MG63 (cell line): ENCODE measurements around the gene SLCO3A1. TPM values are rescaled to one million over a fixed set of nuclear protein-coding genes. Genes with fewer than 3 reads are reported as not detected.

ENCODE experiments used
- DNase-seq: peaks from one replicate; pipeline ENCODE4 v3.0.0-alpha.2; 2020
- H3K27me3 ChIP-seq: fragments of 250-450 bp; sonication (Bioruptor Pico); 2 replicates; pipeline ENCODE4 v1.5.1; 2020; ENCODE audit warnings: mild to moderate bottlenecking, moderate library complexity
- H3K36me3 ChIP-seq: fragments of 250-450 bp; sonication (Bioruptor Pico); 2 replicates; pipeline ENCODE4 v1.5.1; 2020; ENCODE audit warnings: mild to moderate bottlenecking, moderate library complexity
- H3K4me3 ChIP-seq: fragments of 250-450 bp; sonication (Bioruptor Pico); 2 replicates; pipeline ENCODE4 v1.5.1; 2020; ENCODE audit warnings: mild to moderate bottlenecking, moderate library complexity
- H3K9me3 ChIP-seq: fragments of 250-450 bp; sonication (Bioruptor Pico); 2 replicates; pipeline ENCODE4 v1.5.1; 2020; ENCODE audit warnings: mild to moderate bottlenecking, moderate library complexity
- total RNA-seq: library from RNA; depleted of rRNA; stranded (reverse); fragments of >200 nt; shearing (Covaris generic); gene quantifications from 2 replicates; pipeline ENCODE4 v1.2.3, GENCODE V29; 2014; ENCODE audit warnings: low replicate concordance

Gene SLCO3A1
- total RNA-seq, 1 experiment from 2014 or later, result 37.4 TPM

DNA sequence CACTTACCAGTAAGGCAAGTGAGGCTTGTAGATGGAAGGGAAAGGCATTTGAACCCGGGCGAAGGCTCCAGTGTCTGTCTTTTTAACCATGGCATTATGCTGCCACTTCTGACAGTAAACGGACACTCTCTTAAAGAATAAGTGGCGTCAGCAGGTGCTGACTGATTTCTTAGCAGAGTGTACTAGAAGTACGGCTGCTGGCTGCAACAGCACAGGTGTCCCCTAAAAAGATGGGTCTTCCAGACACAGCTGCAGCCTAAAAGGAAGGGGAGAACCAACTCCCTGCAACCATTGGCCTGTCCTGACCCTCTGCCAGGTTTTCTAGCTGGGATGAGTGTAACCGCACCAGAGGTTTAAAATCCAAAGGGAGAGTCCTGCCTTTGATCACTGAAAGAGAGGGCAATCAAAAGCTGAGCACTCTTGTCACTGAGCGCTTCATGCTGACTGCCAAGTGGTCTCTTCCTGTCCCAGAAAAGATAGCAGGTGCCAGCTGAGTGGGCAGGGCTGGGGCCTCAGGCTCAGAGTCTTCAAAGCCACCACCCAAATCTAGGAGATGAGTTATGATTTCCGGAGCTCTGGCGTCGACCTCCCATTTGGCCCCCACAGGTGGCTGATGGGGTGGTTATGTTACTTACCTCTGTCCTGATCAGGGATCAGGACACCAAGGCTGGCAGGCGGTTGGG lies 255.8 kb downstream of the SLCO3A1 start:
- no peaks in the 10 kb centered on the region for H3K36me3 ChIP-seq
- no peak for DNase-seq
- no peaks in the 10 kb centered on the region for H3K27me3 ChIP-seq
- H3K9me3 ChIP-seq, result no peaks in the 10 kb centered on the region
- no peak overlapping the region for H3K4me3 ChIP-seq

GRCh38 chr15:92111291-92111690 lies 257.8 kb downstream of the SLCO3A1 start:
- no peaks in the 10 kb centered on the region for H3K9me3 ChIP-seq
- no peak for DNase-seq
- no peaks in the 10 kb centered on the region for H3K27me3 ChIP-seq
- H3K36me3 ChIP-seq, result no peaks in the 10 kb centered on the region
- H3K4me3 ChIP-seq, result no peak overlapping the region

DNA sequence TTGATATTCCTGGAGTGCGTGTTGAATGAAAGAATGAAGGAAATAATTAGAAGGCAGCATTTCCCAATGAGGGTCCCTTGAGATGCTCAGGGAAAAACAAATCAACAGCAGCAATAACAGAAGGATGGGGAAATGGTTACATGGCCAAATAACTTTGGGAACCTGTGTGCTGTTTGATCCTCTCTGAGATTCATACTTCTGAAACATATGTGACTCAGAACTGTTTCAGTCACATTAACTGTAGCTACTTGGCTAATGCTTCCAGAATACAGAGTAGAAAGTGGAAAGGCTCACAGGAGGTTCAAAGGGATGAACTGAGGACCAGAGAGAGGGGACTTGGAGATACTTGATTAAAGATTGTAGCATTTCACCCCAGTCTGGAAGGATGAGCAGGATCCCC lies 258.2 kb downstream of the SLCO3A1 start:
- no peak for DNase-seq
- H3K9me3 ChIP-seq, result no peaks in the 10 kb centered on the region
- H3K4me3 ChIP-seq, result no peak overlapping the region
- H3K36me3 ChIP-seq, result no peaks in the 10 kb centered on the region
- H3K27me3 ChIP-seq, result no peaks in the 10 kb centered on the region

DNA sequence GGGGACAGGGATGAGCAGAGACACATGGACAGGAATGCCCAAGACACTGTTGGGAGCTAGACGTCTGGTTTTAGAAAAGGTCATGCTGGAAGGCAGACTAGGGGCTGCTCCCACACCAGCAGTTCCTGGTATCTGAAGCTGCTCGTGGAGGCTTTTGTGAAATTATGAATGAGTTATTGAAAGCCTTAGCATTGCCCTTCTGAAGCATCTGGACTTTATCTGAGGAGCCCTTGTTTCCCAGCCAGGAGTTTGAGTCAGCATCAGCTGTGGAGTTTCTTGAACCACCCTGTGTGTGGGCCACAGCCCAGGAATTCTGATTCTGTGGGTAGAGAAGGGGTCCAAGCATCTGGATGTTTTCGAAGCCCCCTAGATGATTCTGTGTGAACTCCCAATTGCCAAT lies 258.7 kb downstream of the SLCO3A1 start:
- no peak overlapping the region for H3K4me3 ChIP-seq
- H3K36me3 ChIP-seq, result no peaks in the 10 kb centered on the region
- no peak for DNase-seq
- H3K9me3 ChIP-seq, result no peaks in the 10 kb centered on the region
- no peaks in the 10 kb centered on the region for H3K27me3 ChIP-seq

DNA sequence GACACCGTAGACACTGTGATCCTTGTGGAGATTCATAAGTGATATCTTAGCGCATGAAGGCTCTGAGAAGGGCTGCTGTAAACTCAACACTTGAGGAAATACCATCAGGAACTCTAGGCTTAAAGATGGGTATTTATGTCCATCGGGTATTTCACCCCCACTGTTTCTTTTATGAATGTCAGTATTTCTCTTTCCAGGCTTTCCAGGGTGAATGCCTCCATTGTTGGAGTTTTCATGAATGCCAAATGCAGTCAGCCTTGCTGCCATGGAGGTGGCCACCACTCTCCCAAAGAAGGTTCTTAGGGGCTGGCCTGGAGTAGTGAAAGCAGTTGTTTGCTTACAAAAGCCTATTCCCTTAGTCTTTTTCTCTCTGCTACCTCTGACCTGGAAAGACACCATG lies 259.2 kb downstream of the SLCO3A1 start:
- Histone ChIP-seq H3K9me3 (no peaks in the 10 kb centered on the region), H3K36me3 (no peaks in the 10 kb centered on the region), H3K4me3 (no peak overlapping the region), H3K27me3 (no peaks in the 10 kb centered on the region)
- no peak for DNase-seq

DNA sequence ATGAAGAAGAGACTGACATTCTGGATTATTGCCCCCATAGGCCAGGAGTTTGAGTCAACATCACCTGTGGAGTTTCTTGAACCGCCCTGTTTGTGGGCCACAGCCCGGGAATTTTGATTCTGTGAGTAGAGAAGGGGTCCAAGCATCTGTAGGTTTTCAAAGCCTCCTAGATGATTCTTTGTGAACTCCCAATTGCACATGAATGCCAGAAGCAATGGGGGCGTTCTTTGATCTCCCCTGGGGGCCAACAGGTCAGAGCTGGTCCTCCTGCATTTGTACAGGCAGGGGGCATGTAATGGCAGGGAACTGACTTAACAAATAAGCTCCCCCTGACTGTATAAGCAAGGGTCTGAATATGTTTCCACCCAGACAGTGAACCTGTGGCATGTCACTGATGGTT lies 260.3 kb downstream of the SLCO3A1 start:
- Histone ChIP-seq H3K4me3 (no peak overlapping the region), H3K27me3 (no peaks in the 10 kb centered on the region), H3K9me3 (no peaks in the 10 kb centered on the region), H3K36me3 (no peaks in the 10 kb centered on the region)
- no peak for DNase-seq

- no peak for DNase-seq
- Histone ChIP-seq H3K36me3 (no peaks in the 10 kb centered on the region), H3K4me3 (no peak overlapping the region), H3K27me3 (no peaks in the 10 kb centered on the region), H3K9me3 (no peaks in the 10 kb centered on the region)
These were observed 262.3 kb downstream of the SLCO3A1 start for GRCh38 chr15:92115834-92116233.

- Histone ChIP-seq H3K27me3 (no peaks in the 10 kb centered on the region), H3K9me3 (no peaks in the 10 kb centered on the region), H3K36me3 (peaks cover under 1% of the 10 kb centered on the region; the same call in 1 of the 2 replicates), H3K4me3 (no peak overlapping the region)
- DNase-seq, result no peak
These were observed 262.8 kb downstream of the SLCO3A1 start for GRCh38 chr15:92116330-92116729.

- no peaks in the 10 kb centered on the region for H3K9me3 ChIP-seq
- no peak for DNase-seq
- no peaks in the 10 kb centered on the region for H3K27me3 ChIP-seq
- H3K36me3 ChIP-seq, result peaks cover 6% of the 10 kb centered on the region
- H3K4me3 ChIP-seq, result no peak overlapping the region
These were observed 263.8 kb downstream of the SLCO3A1 start for GRCh38 chr15:92117261-92117731.

- no peaks in the 10 kb centered on the region for H3K9me3 ChIP-seq
- no peak for DNase-seq
- peaks cover 9% of the 10 kb centered on the region for H3K36me3 ChIP-seq
These were observed 264.8 kb downstream of the SLCO3A1 start for GRCh38 chr15:92118162-92118935.

DNA sequence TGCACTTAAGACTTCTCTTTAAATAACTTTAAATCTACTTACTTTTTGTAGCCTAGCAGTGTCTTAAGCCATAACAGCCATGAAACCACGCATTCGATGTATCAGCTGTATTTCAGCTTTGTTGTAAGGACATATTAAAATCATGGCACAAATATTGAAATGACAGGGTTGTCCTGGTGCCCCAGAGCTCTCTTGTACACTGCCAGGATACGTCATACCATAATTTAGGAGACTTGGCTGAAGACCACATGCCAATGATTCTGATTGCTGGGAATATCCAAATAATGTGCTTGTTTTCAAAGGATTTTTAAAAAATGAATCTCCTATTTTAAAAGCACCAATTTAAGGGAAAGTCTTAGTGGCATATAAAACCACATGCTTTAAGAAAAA lies 265.4 kb downstream of the SLCO3A1 start:
- Histone ChIP-seq H3K4me3 (no peak overlapping the region), H3K9me3 (no peaks in the 10 kb centered on the region), H3K27me3 (no peaks in the 10 kb centered on the region), H3K36me3 (peaks cover 9% of the 10 kb centered on the region)
- no peak for DNase-seq

More at GRCh38 chr15:92118162-92118935, 264.8 kb downstream of the SLCO3A1 start:
- Histone ChIP-seq H3K27me3 (no peaks in the 10 kb centered on the region), H3K4me3 (no peak overlapping the region)

GRCh38 chr15:92120094-92120795 lies 266.7 kb downstream of the SLCO3A1 start:
- Histone ChIP-seq H3K27me3 (no peaks in the 10 kb centered on the region), H3K36me3 (peaks cover 9% of the 10 kb centered on the region), H3K4me3 (no peak overlapping the region), H3K9me3 (no peaks in the 10 kb centered on the region)
- no peak for DNase-seq

- H3K36me3 ChIP-seq, result peaks cover 9% of the 10 kb centered on the region
- H3K9me3 ChIP-seq, result no peaks in the 10 kb centered on the region
- H3K4me3 ChIP-seq, result no peak overlapping the region
- no peaks in the 10 kb centered on the region for H3K27me3 ChIP-seq
- DNase-seq, result no peak
These were observed 267.5 kb downstream of the SLCO3A1 start for GRCh38 chr15:92121047-92121446.

GRCh38 chr15:92122259-92122658 lies 268.8 kb downstream of the SLCO3A1 start:
- no peaks in the 10 kb centered on the region for H3K27me3 ChIP-seq
- no peak overlapping the region for H3K4me3 ChIP-seq
- peaks cover 9% of the 10 kb centered on the region for H3K36me3 ChIP-seq
- DNase-seq, result no peak
- no peaks in the 10 kb centered on the region for H3K9me3 ChIP-seq

DNA sequence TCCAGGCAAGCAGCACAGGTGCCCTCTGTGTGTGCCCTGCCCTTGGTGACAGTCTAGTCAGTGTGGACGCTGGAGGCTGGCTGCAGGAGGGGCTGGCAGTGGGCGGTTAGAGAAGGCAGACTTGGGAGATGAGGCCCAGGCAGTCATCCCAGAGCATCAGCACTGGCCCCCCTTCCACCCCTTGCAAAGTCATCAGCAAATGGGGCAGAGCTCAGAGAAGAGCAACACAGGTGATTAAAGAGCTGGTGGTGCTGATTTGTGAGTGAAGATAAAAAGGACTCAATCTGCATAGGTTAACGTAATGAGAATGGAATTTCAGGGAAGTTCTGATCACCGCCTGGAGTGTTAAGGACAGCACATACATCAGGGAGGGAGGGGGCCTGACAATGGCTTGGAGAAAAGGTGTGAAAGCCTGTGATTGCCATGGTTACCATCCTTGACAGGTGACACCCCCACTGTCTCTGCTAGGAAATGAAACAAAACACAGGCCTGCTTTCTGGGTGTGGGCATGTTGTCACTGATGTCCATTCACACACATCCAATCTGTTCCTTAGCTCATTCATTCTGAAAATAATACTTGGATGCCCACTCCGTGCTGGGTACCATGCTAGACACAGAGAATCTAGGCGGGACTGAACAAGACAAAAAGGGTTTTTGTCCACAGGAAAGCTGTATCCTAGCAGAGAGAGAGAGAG lies 270.6 kb downstream of the SLCO3A1 start:
- H3K9me3 ChIP-seq, result no peaks in the 10 kb centered on the region
- H3K4me3 ChIP-seq, result no peak overlapping the region
- H3K27me3 ChIP-seq, result no peaks in the 10 kb centered on the region
- no peak for DNase-seq
- peaks cover 9% of the 10 kb centered on the region for H3K36me3 ChIP-seq

DNA sequence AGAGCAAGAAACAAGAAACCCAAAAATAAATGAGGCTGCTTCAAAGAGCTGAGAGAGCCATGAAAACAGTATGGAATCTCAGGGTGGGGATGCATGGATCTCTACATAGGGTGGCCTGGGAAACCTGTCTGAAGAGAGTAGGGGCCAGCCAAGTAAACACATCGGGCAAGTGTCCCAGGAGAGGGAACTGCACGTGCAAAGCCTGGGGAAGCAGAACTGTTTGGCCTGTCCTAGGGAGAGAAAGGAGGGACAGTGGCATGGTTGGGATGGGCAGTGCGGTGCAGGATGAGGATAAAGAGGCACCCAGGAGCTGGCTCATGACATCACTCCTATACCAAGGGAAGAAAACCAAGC lies 271.1 kb downstream of the SLCO3A1 start:
- H3K27me3 ChIP-seq, result no peaks in the 10 kb centered on the region
- no peak for DNase-seq

DNA sequence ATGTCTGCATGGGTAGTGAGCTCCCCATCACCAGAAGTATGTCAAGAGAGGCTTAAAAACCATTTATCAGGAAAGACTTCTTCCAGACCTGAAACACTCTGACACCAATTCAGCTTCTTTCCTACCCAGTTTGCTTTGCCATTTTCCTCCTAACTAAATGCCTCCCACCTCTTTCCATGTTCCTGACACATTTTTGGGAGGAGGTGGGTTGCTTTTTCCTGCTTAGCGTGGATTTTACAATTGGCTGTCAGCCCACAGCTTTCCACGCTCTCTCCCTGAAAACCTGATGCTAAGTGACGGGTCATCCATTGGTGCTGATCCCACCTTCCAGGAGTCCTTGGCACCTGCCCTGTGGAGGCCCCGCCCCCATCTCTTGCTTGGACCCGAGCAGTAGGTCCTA lies 275.3 kb downstream of the SLCO3A1 start:
- Histone ChIP-seq H3K4me3 (no peak overlapping the region), H3K9me3 (no peaks in the 10 kb centered on the region), H3K27me3 (no peaks in the 10 kb centered on the region), H3K36me3 (no peaks in the 10 kb centered on the region; the same call in 1 of the 2 replicates)
- DNase-seq, result no peak

More for the DNA sequence above, 271.1 kb downstream of the SLCO3A1 start:
- Histone ChIP-seq H3K9me3 (no peaks in the 10 kb centered on the region), H3K4me3 (no peak overlapping the region), H3K36me3 (peaks cover 9% of the 10 kb centered on the region)
